ENCODE measurements around the gene ZIM2.
"Not testable (repeated sequence)": the region's sequence is repeated elsewhere in the genome, so short reads cannot be mapped to it uniquely, and the experiment has no call there.

Gene ZIM2

DNA sequence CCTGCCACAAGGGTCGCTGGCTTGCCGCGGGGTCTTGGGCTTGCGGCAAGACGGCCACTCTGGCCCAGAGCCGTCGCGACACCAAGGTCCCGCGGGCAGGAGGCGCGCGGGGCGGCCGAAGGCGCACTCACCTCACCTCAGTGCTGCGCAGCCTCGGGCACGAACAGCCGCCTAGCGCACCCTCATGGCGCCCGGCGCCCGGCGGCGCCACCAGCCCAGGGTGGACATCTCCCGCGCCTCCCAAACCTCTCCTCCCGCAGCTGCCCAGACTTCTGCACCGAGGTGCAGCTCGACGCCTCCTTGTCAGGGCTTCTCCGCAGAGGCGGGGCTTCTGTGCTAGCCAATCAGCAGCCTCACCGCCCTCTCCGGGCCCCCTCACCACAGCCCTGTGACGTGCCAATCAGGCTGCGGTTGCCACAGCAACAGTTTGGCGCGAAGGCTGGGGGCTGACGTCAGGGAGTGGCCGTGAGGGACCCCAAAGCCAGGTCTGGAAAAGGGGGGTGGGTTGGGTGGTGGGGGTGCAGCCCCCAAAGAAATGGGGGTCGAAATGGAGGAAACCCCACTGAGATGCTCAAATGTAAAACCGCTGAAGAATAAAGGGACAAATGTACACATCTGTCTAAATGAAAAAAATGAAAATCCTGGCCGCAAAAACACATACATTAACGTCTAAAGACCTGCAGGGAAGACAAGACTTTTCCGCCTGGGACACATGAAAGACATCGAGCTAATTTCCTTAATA lies at the start of gene ZIM2, which contains the start of gene PEG3:
Gene ZIM2, minus strand, starts transcription at position 276 of the 742 bp plus-strand sequence. CDS start 16,449 bp downstream, outside the sequence.
Gene PEG3, minus strand, starts transcription at position 276 of the 742 bp plus-strand sequence. CDS start 16,071 bp downstream, outside the sequence.
- no peak for DNase-seq

GRCh38 chr19:56885173-56885985 lies 44.9 kb upstream of the ZIM2 start:
- no peak for DNase-seq

GRCh38 chr19:56884441-56884840 lies 43.9 kb upstream of the ZIM2 start:
- DNase-seq: no peak

DNA sequence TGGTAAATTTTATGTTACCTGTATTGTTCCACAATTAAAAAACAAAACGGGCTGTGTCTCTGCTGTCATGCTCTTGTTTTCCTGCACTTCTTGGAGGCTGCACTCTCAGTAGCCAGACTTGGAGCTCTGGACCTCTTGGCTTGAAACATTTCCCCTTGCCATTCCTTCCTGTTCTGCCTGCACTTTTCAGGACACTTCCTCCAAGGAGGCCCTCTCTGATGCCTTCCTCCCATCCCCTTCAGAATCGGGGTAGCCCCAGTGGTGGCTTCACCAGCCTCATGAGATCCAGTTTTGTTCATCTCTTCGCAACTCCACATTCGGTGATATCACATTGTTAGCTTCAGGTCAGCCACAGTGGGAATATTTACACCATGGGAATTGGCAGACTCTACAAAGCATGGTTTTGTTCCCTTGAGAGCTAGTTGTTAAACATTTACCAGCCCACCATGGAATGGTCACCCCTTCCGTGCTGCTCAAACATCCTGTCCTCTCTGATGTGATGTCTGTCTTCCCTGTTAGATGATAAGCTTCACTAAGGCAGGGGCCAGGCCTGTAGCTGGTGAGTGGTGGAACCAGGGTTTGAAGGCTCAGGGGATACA lies 40.2 kb upstream of the ZIM2 start:
- DNase-seq: no peak

GRCh38 chr19:56877069-56877715 lies 36.7 kb upstream of the ZIM2 start:
- DNase-seq: no peak

DNA sequence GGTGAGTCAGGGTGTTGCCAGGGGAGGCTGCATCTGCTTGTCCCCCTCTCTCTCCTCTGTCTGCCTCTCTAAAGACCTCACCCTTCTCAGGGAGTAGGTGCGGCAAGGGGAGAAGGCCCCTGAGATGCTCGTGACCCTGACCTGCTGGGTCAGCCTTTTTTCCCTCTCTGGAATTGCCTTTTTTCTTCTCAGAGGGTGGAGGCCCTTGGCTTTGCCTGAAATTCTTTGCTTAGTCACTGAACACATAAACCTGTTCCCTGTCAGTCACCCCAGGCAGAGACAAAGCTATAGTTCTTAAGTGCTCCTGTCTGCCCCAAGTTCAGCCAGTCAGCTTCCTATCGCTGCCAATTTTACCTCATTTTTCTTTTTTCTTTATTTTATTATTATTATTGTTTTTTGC lies 35.2 kb upstream of the ZIM2 start:
- DNase-seq: no peak

DNA sequence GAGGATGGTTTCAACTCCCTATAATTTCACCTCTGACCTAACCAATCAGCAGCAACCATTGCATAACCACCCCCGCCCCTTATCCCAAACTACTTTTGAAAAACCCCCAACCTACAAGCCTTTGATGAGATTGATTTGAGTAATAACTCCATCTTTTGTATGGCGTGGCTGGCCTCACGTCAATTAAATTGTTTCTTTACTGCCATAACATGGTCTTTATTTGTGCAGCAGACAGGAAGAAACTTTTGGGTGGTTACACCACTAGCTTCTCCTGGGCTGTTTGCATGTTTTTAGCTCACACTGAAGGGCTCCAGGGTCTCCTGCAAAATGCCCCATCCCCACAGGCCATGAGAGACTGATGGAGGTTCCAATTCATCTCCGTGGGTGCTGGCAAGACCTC lies 34.0 kb upstream of the ZIM2 start:
- no peak for DNase-seq

DNA sequence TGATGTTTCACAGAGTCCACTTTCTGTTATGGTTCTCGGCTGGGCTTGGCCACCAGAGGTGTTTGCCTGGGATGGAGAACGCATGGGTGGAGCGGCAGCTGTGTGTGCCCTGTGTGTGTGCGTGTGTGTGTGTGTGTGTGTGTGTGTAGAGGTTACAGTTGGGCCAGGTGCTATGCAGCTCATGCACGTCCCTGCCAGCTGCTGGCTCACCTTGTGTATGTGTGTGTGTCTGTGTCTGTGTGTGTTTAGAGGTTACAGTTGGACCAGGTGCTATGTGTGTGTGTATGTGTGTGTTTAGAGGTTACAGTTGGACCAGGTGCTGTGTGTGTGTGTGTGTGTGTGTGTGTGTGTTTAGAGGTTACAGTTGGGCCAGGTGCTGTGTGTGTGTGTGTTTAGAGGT lies 33.0 kb upstream of the ZIM2 start:
- no peak for DNase-seq

GRCh38 chr19:56869886-56870285 lies 29.4 kb upstream of the ZIM2 start:
- DNase-seq: no peak

DNA sequence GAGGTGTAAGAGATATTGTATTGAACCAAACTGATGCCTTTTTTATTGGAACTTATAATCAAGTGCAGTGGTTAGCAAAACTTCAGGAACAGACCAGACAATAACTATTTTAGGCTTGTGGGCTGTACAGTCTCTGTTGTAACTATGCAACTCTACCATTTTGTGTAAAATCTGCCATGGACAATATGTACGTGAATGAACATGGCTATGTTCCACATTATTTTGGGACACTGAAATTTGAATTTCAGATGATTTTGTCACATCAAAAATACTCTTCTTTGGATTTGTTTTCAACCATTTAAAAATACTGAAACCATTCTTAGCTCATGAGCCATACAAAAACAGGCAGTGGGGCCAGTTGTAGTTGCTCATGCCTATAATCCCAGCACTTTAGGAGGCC lies 27.9 kb upstream of the ZIM2 start:
- DNase-seq: no peak

DNA sequence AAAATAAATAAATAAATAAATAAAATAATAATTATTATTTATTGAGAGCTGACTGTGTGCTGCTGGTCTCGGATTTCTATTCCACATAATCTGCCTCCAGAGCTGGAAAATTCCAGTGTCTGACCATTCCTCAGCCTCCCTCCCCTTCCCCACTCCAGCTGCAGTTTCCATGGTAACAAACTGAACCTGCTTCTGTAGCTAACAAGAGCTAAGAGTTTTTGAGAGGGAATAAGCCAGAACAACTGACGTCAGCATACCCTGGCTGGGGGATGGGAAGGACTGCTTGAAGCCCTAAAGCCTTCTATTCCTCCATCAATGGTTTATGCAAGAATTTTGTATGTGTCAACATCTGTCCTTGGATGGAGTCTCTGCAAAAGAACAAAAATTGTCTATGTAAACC lies 26.0 kb upstream of the ZIM2 start:
- DNase-seq: no peak

GRCh38 chr19:56864443-56865125 lies 24.1 kb upstream of the ZIM2 start:
- no peak for DNase-seq

DNA sequence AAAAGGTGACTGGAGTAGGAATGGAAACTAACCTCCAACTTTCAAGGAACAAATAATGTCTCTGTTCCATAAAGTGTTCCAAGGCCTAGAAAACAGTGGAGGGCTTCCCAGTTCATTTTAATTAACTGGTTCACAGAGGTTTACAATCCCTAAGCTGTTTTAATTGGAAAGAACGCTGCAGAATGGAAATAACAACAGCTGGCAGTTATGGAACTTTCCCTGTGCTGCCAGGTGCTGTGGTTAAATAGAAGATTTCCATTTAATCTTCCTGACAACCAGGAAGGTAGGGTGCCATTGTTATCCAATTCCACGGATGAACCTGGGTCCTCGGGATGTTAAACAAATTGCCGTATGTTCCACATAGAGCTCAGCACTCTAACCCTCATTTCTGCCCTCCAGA lies 22.2 kb upstream of the ZIM2 start:
- no peak for DNase-seq

GRCh38 chr19:56860409-56860808 lies 19.9 kb upstream of the ZIM2 start:
- DNase-seq: not testable (repeated sequence)

GRCh38 chr19:56858026-56858425 lies 17.5 kb upstream of the ZIM2 start:
- no peak for DNase-seq

DNA sequence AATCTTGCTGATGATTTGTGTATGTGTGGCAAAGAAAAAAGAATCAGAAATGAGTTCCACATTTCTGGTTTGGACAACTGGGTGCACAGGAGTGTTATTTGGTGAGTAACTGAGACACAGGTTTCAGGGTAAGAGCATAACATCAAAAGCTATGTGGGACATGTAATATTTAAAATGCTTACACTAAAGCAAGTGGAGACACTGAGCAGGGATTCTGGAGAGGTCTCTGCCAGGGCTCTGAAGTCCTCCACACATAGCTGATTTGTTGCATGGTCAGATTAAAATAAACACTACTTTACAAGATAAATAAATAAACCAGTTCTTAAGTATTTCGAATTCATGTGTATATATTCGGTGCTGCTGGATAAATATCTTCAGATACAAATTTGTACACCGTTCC lies 16.3 kb upstream of the ZIM2 start:
- no peak for DNase-seq

- DNase-seq: not testable (repeated sequence)
These were observed 11.8 kb upstream of the ZIM2 start for GRCh38 chr19:56852361-56852760.

GRCh38 chr19:56848166-56848565 lies 7.6 kb upstream of the ZIM2 start:
- DNase-seq: no peak

DNA sequence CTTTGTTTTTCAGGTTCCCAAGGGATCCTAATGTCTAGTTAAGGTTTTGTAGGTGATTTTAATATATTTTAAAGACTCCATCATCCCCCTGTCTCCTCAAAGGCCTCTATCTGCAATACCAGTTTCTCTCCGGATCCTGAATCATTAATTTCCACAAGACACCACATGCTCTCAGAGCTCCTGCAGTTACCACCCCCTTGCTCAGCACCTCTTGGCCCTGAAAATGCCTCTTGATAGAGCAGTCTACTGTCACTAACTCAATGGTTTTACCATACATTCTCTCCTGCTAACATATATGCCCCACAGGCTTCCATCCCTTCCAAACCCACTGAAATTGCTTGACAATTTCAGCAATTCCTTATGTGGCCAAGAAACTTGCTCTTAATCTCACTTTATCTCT lies 1.9 kb upstream of the ZIM2 start:
- DNase-seq: no peak

- no peak for DNase-seq
These were observed 642 bp upstream of the ZIM2 start for GRCh38 chr19:56841193-56841543.

GRCh38 chr19:56839652-56840450 lies 675 bp downstream of the ZIM2 start:
- DNase-seq: no peak

Measured in NCI-H524 (cell line).